B cell (primary cell): ENCODE results near the gene PINLYP. TPM values are rescaled to one million over a fixed set of nuclear protein-coding genes. Genes with fewer than 3 reads are reported as not detected.

Source experiments
- ATAC-seq: fragments of 200-7000 bp; cut with Tn5 transposase; one replicate; pipeline ENCODE4 v1.10.0; 2021; ENCODE audit warnings: low read depth, mild to moderate bottlenecking, moderate number of reproducible peaks, moderate library complexity
- CTCF ChIA-PET: fragments of 350-600 bp; sonication (Branson Sonifier 250); formaldehyde crosslinking; loops from one replicate; lab custom pipeline; 2021; ENCODE audit warnings: antibody characterized with exemption, inconsistent platforms; lab: Charles Lee
- POLR2A ChIA-PET: fragments of 350-600 bp; sonication (Branson Sonifier 250); formaldehyde crosslinking; loops from one replicate; lab custom pipeline; 2021; ENCODE audit warnings: antibody characterized with exemption; lab: Charles Lee
- DNase-seq: peaks from one replicate; pipeline ENCODE4 v3.0.0; 2013
- H2AFZ ChIP-seq: 2 replicates; pipeline ENCODE4 v1.6.1; 2012; ENCODE audit warnings: mild to moderate bottlenecking, low read depth, low read length; ENCODE audit not compliant: insufficient read depth, poor library complexity, severe bottlenecking
- H3K27ac ChIP-seq, 2 donors: 1 replicate in 1 of 2; 2 replicates in 1 of 2; pipeline ENCODE4 v1.5.1; 2012 to 2013; ENCODE audit warnings: low read length in 2 of 2, mild to moderate bottlenecking in 2 of 2, moderate library complexity in 1 of 2
- H3K27me3 ChIP-seq, 4 experiments: fragments of 200-600 bp in 1 of 4; sonication (generic) in 1 of 4; replicated peaks in 1 of 4; 1 replicate in 2 of 4; 2 replicates in 2 of 4; pipeline versions ENCODE4 v1.6.1 to v1.7.0; 2013 to 2016; ENCODE audit warnings: low read length in 3 of 4, mild to moderate bottlenecking in 2 of 4, mixed read lengths in 1 of 4, moderate library complexity in 1 of 4; ENCODE audit not compliant: insufficient read depth in 4 of 4, control insufficient read depth in 3 of 4; ENCODE audit errors: control extremely low read depth in 1 of 4
- H3K36me3 ChIP-seq, 2 experiments: replicated peaks in 1 of 2; 1 replicate in 1 of 2; 2 replicates in 1 of 2; pipeline versions ENCODE4 v1.6.1 to v1.7.1; 2013; ENCODE audit warnings: low read length in 1 of 2; ENCODE audit not compliant: insufficient read depth in 2 of 2, control insufficient read depth in 1 of 2; ENCODE audit errors: control extremely low read depth in 1 of 2, extremely low read depth in 1 of 2
- H3K4me1 ChIP-seq, 2 donors: fragments of 200-600 bp in 1 of 2; sonication (generic) in 1 of 2; 1 replicate in 1 of 2; 2 replicates in 1 of 2; pipeline versions ENCODE4 v1.5.1 to v1.6.1; 2013 to 2017; ENCODE audit warnings: low read length in 2 of 2; ENCODE audit not compliant: control insufficient read depth in 2 of 2, insufficient read depth in 2 of 2
- H3K4me2 ChIP-seq: replicated peaks from 2 replicates; pipeline ENCODE3; 2012; ENCODE audit warnings: mild to moderate bottlenecking, low read depth, low read length; ENCODE audit not compliant: poor library complexity, severe bottlenecking
- H3K4me3 ChIP-seq, 5 experiments: fragments of 200-600 bp in 1 of 5; sonication (generic) in 1 of 5; 1 replicate in 3 of 5; 2 replicates in 2 of 5; pipeline versions ENCODE4 v1.5.1 to v1.7.0; 2011 to 2016; ENCODE audit warnings: low read length in 4 of 5, mild to moderate bottlenecking in 4 of 5, low read depth in 2 of 5, control low read depth in 1 of 5, moderate library complexity in 1 of 5; ENCODE audit not compliant: insufficient read depth in 1 of 5; ENCODE audit errors: control extremely low read depth in 1 of 5, extremely low read depth in 1 of 5
- H3K79me2 ChIP-seq: fragments of 200-600 bp; sonication (generic); one replicate; pipeline ENCODE4 v1.6.0; 2016; ENCODE audit warnings: low read length; ENCODE audit not compliant: control insufficient read depth, insufficient read depth
- H3K9ac ChIP-seq: fragments of 200-600 bp; sonication (generic); 2 replicates; pipeline ENCODE4 v1.6.1; 2017; ENCODE audit warnings: mild to moderate bottlenecking, low read length, moderate library complexity
- H3K9me3 ChIP-seq, 3 donors: one replicate each; pipeline versions ENCODE4 v1.6.1 to v1.7.1; 2013; ENCODE audit warnings: low read length in 2 of 3; ENCODE audit not compliant: control insufficient read depth in 2 of 3, insufficient read depth in 1 of 3; ENCODE audit errors: control extremely low read depth in 1 of 3
- H4K20me1 ChIP-seq: 2 replicates; pipeline ENCODE4 v1.6.0; 2012; ENCODE audit warnings: mild to moderate bottlenecking, low read length; ENCODE audit not compliant: insufficient read depth, control insufficient read depth, poor library complexity, severe bottlenecking
- H3K27ac Mint-ChIP-seq: one replicate; pipeline ENCODE4 v1.8.0; 2021; ENCODE audit warnings: mixed read lengths
- H3K27me3 Mint-ChIP-seq: one replicate; pipeline ENCODE4 v1.8.0; 2021; ENCODE audit warnings: mixed read lengths
- H3K4me1 Mint-ChIP-seq: one replicate; pipeline ENCODE4 v1.8.0; 2021; ENCODE audit warnings: mixed read lengths
- H3K4me3 Mint-ChIP-seq: one replicate; pipeline ENCODE4 v1.8.0; 2021; ENCODE audit warnings: mixed read lengths
- H3K9me3 Mint-ChIP-seq: one replicate; pipeline ENCODE4 v1.8.0; 2022; ENCODE audit warnings: mixed read lengths; ENCODE audit not compliant: insufficient read depth
- CTCF ChIP-seq: fragments of 200-600 bp; IDR thresholded peaks from one replicate; pipeline ENCODE4 v1.8.0; 2022; ENCODE audit warnings: antibody characterized with exemption, mild to moderate bottlenecking
- EZH2 ChIP-seq: IDR thresholded peaks from 2 replicates; pipeline ENCODE4 v1.6.1; 2012; ENCODE audit warnings: borderline replicate concordance, low read depth, mild to moderate bottlenecking, moderate library complexity, low read length; ENCODE audit not compliant: insufficient read depth, poor library complexity, severe bottlenecking
- WGBS: methylation state at CpG from one replicate; pipeline ENCODE4 v1.1.5; 2013; ENCODE audit warnings: missing lambda C conversion rate; ENCODE audit not compliant: insufficient coverage; 5-methylcytosine and 5-hydroxymethylcytosine counted together
- intact Hi-C: fragments of 100-400 bp; cut with micrococcal nuclease; formaldehyde crosslinking; loops from one replicate; pipeline ENCODE4 v1.10.0; 2022
- polyA plus RNA-seq: library from polyadenylated mRNA; depleted of rRNA; stranded (reverse); fragments of >200 nt; gene quantifications from 2 replicates; pipeline ENCODE4 v1.2.3, GENCODE V29; 2012
- total RNA-seq, 2 donors: library from RNA; stranded (reverse); fragments of 120-200 nt in 1 of 2; gene quantifications; 1 replicate in 1 of 2; 2 replicates in 1 of 2; pipeline versions ENCODE4 v1.2.3 to v1.2.4, GENCODE V29; 2013 to 2022

Gene PINLYP
- total and polyA plus RNA-seq, 2 donors (not counting 1 experiment from before 2014, with no cell fraction given) = 2.0 to 2.9 TPM

GRCh38 chr19:43534816-43535761 lies 40.5 kb upstream of the PINLYP start:
- peak overlapping the region; percentile 70 for H3K27ac Mint-ChIP-seq
- ChIA-PET POLR2A (interaction anchor here (0.6 kb wide), 1 partner anchor 28 kb away, joined by 5 read pairs; no protein-coding TSS in a partner anchor), CTCF (interaction anchor here (0.9 to 7.5 kb wide), 12 partner anchors 16 to 274 kb away, joined by 3 to 74 read pairs (median 5); partner anchors contain the start of genes IRGQ, PINLYP, XRCC1 and ZNF576)
- intact Hi-C loops = loop anchor here (1.0 kb wide), 2 partner anchors 72 to 245 kb away; partner anchors contain the start of gene KCNN4
- no peak overlapping the region for H3K9ac ChIP-seq
- WGBS = 90% methylated on average over 52 of the region's 62 CpGs
- H2AFZ ChIP-seq = no peak overlapping the region
- no peaks in the 10 kb centered on the region for H3K27me3 ChIP-seq
- H3K27ac ChIP-seq = peak overlapping the region in 1 of 2 donors; percentile 25
- TF ChIP-seq CTCF (peak; percentile 53), EZH2 (no peak)
- H4K20me1 ChIP-seq = no peaks in the 10 kb centered on the region
- ATAC-seq (no peak), DNase-seq (peak; percentile 62)
- H3K9me3 Mint-ChIP-seq = peaks cover 7% of the 10 kb centered on the region
- peaks cover 5 to 28% of the 10 kb centered on the region in 2 donors for H3K4me1 ChIP-seq
- H3K4me3 ChIP-seq = no peak overlapping the region
- H3K4me3 Mint-ChIP-seq = peak overlapping the region; percentile 91
- H3K36me3 ChIP-seq = peaks cover 0 to 13% of the 10 kb centered on the region in 2 experiments
- peaks cover 25% of the 10 kb centered on the region for H3K4me1 Mint-ChIP-seq
- peaks cover 0 to 10% (median 2%) of the 10 kb centered on the region in 3 donors for H3K9me3 ChIP-seq
- H3K27me3 Mint-ChIP-seq = no peaks in the 10 kb centered on the region
- no peaks in the 10 kb centered on the region for H3K79me2 ChIP-seq
- H3K4me2 ChIP-seq = peak overlapping the region; percentile 93

- no peak overlapping the region for H3K9ac ChIP-seq
- ATAC-seq (no peak), DNase-seq (no peak)
- no peak overlapping the region for H3K27ac ChIP-seq
- no peak overlapping the region for H3K4me2 ChIP-seq
- H3K4me3 Mint-ChIP-seq = no peak overlapping the region
- H3K4me3 ChIP-seq = no peak overlapping the region
- no peaks in the 10 kb centered on the region for H3K79me2 ChIP-seq
- no peaks in the 10 kb centered on the region for H4K20me1 ChIP-seq
- H3K27me3 ChIP-seq = no peaks in the 10 kb centered on the region
- no peaks in the 10 kb centered on the region for H3K27me3 Mint-ChIP-seq
- intact Hi-C loops = no loop called here
- TF ChIP-seq EZH2 (no peak), CTCF (no peak)
- peaks cover 0 to 9% of the 10 kb centered on the region in 2 donors for H3K4me1 ChIP-seq
- H3K27ac Mint-ChIP-seq = no peak overlapping the region
- CTCF ChIA-PET = interaction anchor here (0.9 kb wide), 1 partner anchor 57 kb away, joined by 5 read pairs; the partner anchor contains the start of genes IRGQ and ZNF576
- POLR2A ChIA-PET = no interaction called here
- H3K9me3 Mint-ChIP-seq = peaks cover 7% of the 10 kb centered on the region
- H2AFZ ChIP-seq = no peak overlapping the region
- H3K4me1 Mint-ChIP-seq = peaks cover 8% of the 10 kb centered on the region
- peaks cover 0 to 38% of the 10 kb centered on the region in 2 experiments for H3K36me3 ChIP-seq
- H3K9me3 ChIP-seq = peaks cover 0 to 9% (median 2%) of the 10 kb centered on the region in 3 donors
Observed at GRCh38 chr19:43538922-43539321, 36.7 kb upstream of the PINLYP start.
